ENCODE results near the gene GARIN5A. TPM values are rescaled to one million over a fixed set of nuclear protein-coding genes. Genes with fewer than 3 reads are reported as not detected.

The GARIN5A gene
- total RNA-seq, 1 experiment from 2014 or later: 8.2 TPM

DNA sequence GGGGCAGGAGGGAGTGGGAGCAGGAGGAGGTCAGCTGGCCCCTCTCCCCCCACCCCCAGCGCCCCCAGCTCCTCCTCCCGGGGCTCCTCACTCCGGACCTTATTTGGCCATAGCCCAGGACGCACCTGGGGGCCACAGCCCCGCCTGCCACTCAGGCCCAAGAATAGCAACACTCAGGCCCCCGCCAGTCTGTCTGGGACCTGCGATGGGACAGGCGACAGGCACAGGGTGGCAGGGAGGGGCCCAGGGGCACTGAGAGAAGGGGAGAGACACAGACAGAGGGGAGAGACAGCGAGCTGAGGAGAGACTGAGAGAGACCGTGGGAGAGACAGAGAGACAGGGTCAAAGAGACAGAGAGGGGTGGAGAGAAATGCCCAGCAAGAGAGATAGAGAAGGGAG lies 24.1 kb upstream of the GARIN5A start (continued):
- TF ChIP-seq, protein P1, sequence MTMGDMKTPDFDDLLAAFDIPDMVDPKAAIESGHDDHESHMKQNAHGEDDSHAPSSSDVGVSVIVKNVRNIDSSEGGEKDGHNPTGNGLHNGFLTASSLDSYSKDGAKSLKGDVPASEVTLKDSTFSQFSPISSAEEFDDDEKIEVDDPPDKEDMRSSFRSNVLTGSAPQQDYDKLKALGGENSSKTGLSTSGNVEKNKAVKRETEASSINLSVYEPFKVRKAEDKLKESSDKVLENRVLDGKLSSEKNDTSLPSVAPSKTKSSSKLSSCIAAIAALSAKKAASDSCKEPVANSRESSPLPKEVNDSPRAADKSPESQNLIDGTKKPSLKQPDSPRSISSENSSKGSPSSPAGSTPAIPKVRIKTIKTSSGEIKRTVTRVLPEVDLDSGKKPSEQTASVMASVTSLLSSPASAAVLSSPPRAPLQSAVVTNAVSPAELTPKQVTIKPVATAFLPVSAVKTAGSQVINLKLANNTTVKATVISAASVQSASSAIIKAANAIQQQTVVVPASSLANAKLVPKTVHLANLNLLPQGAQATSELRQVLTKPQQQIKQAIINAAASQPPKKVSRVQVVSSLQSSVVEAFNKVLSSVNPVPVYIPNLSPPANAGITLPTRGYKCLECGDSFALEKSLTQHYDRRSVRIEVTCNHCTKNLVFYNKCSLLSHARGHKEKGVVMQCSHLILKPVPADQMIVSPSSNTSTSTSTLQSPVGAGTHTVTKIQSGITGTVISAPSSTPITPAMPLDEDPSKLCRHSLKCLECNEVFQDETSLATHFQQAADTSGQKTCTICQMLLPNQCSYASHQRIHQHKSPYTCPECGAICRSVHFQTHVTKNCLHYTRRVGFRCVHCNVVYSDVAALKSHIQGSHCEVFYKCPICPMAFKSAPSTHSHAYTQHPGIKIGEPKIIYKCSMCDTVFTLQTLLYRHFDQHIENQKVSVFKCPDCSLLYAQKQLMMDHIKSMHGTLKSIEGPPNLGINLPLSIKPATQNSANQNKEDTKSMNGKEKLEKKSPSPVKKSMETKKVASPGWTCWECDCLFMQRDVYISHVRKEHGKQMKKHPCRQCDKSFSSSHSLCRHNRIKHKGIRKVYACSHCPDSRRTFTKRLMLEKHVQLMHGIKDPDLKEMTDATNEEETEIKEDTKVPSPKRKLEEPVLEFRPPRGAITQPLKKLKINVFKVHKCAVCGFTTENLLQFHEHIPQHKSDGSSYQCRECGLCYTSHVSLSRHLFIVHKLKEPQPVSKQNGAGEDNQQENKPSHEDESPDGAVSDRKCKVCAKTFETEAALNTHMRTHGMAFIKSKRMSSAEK (CRISPR knock-in tag; IDR thresholded peaks at IDR 0.05; ENCODE audit: borderline replicate concordance): no peak
- TF ChIP-seq IRF2 (CRISPR knock-in tag; IDR thresholded peaks at IDR 0.05; ENCODE audit: borderline replicate concordance, low read depth) (no peak), NFYB (CRISPR knock-in tag; conservative IDR thresholded peaks at IDR 0.05; ENCODE audit: low read depth) (no peak)

DNA sequence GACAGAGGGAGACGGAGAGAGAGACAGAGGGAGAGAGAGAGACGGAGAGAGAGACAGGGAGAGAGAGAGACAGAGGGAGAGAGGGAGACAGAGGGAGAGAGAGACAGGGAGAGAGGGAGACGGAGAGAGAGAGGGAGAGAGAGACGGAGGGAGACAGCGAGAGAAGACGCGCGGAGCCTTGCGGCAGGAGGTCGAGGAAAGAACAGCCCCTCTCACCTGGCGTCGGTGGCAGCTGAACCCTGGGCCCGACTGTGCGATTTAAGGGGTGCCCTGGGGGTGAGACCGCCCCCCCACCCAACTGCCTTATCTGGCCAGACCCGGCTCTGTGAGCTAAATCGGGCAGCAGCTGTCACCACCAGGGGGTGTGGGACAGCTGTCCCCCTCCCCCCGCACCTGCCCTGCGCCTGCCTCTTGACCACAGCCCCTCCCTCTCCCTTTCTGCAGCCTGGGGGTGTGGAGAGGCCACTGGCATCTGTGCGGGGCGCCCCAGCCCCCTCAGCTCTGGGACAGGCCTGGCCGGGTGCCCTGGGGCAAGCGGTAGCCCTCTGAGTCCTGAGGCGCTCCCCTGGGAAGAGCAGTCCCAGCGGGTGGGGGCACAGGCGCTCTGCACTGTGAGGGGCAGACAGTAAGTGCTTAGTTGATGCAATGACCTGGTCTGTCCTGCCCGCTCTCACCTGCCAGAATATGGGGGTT lies 23.6 kb upstream of the GARIN5A start:
- ATAC-seq (peak; percentile 54), DNase-seq (ENCODE audit: low spot score) (peak; percentile 44)
- Mint-ChIP-seq H3K9me3 (no peaks in the 10 kb centered on the region), H3K4me3 (no peak overlapping the region), H3K27me3 (ENCODE audit: low read depth) (peaks cover 28% of the 10 kb centered on the region), H3K36me3 (no peaks in the 10 kb centered on the region), H3K4me1 (peaks cover 3% of the 10 kb centered on the region; the same call in 1 of the 2 replicates), H3K27ac (no peak overlapping the region)
- ChIA-PET POLR2A (interaction anchor here (1.0 kb wide), 1 partner anchor 98 kb away, joined by 3 read pairs; no protein-coding TSS in a partner anchor), CTCF (interaction anchor here (0.6 to 2.4 kb wide), 14 partner anchors 9 to 457 kb away, joined by 3 to 12 read pairs (median 4); partner anchors contain the start of genes JOSD2 and KCNC3)
- TF ChIP-seq, protein P2, sequence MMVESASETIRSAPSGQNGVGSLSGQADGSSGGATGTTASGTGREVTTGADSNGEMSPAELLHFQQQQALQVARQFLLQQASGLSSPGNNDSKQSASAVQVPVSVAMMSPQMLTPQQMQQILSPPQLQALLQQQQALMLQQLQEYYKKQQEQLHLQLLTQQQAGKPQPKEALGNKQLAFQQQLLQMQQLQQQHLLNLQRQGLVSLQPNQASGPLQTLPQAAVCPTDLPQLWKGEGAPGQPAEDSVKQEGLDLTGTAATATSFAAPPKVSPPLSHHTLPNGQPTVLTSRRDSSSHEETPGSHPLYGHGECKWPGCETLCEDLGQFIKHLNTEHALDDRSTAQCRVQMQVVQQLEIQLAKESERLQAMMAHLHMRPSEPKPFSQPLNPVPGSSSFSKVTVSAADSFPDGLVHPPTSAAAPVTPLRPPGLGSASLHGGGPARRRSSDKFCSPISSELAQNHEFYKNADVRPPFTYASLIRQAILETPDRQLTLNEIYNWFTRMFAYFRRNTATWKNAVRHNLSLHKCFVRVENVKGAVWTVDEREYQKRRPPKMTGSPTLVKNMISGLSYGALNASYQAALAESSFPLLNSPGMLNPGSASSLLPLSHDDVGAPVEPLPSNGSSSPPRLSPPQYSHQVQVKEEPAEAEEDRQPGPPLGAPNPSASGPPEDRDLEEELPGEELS (CRISPR knock-in tag; IDR thresholded peaks at IDR 0.05): no peak
- TF ChIP-seq, protein P3, sequence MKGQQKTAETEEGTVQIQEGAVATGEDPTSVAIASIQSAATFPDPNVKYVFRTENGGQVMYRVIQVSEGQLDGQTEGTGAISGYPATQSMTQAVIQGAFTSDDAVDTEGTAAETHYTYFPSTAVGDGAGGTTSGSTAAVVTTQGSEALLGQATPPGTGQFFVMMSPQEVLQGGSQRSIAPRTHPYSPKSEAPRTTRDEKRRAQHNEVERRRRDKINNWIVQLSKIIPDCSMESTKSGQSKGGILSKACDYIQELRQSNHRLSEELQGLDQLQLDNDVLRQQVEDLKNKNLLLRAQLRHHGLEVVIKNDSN (CRISPR knock-in tag; IDR thresholded peaks at IDR 0.05): no peak
- TF ChIP-seq FOXP1 (CRISPR knock-in tag; IDR thresholded peaks at IDR 0.05; ENCODE audit: borderline replicate concordance): 0 out of 2 replicates have a peak, but pooled peaks have one; percentile 44
- no peak for TF ChIP-seq SP1 (CRISPR knock-in tag; conservative IDR thresholded peaks at IDR 0.05)
- TF ChIP-seq TEAD4 (CRISPR knock-in tag; IDR thresholded peaks at IDR 0.05): no peak
- TF ChIP-seq, protein P4, sequence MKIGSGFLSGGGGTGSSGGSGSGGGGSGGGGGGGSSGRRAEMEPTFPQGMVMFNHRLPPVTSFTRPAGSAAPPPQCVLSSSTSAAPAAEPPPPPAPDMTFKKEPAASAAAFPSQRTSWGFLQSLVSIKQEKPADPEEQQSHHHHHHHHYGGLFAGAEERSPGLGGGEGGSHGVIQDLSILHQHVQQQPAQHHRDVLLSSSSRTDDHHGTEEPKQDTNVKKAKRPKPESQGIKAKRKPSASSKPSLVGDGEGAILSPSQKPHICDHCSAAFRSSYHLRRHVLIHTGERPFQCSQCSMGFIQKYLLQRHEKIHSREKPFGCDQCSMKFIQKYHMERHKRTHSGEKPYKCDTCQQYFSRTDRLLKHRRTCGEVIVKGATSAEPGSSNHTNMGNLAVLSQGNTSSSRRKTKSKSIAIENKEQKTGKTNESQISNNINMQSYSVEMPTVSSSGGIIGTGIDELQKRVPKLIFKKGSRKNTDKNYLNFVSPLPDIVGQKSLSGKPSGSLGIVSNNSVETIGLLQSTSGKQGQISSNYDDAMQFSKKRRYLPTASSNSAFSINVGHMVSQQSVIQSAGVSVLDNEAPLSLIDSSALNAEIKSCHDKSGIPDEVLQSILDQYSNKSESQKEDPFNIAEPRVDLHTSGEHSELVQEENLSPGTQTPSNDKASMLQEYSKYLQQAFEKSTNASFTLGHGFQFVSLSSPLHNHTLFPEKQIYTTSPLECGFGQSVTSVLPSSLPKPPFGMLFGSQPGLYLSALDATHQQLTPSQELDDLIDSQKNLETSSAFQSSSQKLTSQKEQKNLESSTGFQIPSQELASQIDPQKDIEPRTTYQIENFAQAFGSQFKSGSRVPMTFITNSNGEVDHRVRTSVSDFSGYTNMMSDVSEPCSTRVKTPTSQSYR (CRISPR knock-in tag; IDR thresholded peaks at IDR 0.05): 0 out of 2 replicates have a peak, but pooled peaks have one; percentile 47
- peak; percentile 73 for TF ChIP-seq ZNF423 (CRISPR knock-in tag; IDR thresholded peaks at IDR 0.05)

Measured in WTC11 (cell line).